ENCODE data around the gene GABRG3.
"Not testable (repeated sequence)": the region's sequence is repeated elsewhere in the genome, so short reads cannot be mapped to it uniquely, and the experiment has no call there.

Gene GABRG3

DNA sequence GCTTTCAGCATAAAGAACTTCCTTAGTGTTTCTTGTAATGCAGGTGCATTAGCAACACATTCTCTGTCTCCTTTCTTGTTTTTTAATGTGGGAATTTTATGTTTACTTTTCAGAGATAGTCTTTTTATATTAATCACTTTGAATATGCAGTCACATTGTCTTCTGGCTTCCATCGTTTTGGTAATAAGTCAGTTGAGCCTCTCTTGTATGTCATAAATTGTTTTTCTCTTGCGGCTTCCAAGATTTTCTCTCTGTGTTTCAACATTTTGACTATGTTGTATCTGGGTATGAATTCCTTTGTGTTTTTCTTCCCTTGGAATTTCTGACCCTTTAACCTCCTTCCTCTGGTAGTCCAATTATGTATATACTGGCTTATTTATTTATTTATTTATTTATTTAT, 25.3 kb downstream of the GABRG3 start:
- DNase-seq (ENCODE audit: low read depth) = no peak

DNA sequence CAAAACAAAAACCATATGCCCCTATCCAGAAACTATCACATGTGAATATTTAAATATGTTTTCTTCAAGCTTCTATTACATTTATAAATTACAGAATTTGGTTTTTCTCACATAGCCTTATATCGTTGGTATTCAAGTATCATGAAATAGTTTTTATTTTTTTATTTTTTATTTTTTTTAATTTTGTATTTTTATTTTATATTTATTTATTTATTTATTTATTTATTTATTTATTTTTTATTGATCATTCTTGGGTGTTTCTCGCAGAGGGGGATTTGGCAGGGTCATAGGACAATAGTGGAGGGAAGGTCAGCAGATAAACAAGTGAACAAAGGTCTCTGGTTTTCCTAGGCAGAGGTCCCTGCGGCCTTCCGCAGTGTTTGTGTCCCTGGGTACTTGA, 32.0 kb downstream of the GABRG3 start:
- DNase-seq (ENCODE audit: low read depth) = not testable (repeated sequence)

DNA sequence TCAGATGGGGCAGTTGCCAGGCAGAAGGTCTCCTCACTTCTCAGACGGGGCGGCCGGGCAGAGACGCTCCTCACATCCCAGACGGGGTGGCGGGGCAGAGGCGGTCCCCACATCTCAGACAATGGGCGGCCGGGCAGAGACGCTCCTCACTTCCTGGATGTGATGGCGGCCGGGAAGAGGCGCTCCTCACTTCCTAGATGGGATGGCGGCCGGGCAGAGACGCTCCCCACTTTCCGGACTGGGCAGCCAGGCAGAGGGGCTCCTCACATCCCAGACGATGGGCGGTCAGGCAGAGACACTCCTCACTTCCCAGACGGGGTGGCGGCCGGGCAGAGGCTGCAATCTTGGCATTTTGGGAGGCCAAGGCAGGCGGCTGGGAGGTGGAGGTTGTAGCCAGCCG, 33.2 kb downstream of the GABRG3 start:
- not testable (repeated sequence) for DNase-seq (ENCODE audit: low read depth)

DNA sequence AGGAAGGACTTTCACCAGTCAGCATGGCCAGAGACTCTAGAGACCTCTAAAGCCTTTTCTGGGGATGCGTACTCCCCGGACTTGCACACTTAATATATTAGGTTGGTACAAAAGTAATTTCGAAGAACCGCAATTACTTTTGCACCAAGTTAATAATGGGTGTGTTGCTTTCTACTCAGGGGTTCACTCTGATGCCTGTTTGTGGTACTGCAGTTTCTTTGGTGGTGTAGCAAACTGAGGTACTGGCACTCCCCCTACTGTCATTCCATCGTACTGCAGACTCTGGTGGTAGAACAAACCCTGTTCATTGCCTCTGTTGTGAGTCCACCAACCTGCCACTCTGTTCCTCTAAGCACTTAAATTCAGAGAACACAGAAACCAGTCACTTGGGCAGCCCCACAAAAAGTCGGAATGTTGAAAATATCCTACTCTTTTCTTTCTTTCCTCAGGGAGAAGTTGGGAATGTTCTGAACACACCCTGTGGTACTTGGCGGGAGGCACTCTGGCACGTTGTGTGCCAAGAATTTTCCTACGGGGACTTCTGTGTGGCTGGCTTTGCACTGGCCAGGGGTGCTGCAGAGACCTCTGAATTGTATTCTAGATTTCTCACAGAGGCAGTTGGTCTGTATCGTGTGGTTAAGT, 46.3 kb downstream of the GABRG3 start:
- DNase-seq (ENCODE audit: low read depth) = peak; percentile 34

DNA sequence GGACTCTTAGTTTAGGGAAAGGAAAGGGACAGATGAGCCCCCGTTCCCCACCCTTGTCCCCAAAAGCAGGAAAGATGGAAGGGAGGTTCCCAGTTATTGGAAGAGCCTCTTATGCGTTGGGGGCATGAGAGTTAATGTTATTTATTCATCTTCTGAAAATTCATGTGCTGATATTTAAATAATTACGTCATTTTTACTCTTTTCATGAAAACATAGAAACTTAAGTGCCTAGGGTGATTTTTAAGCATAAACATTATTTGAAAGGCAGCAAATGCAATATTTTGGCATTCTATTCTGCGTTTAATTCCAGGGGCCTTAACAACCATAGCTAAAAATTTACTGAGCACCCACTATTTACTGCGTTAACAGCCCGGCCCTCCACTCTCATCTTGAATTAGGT, 48.7 kb downstream of the GABRG3 start:
- no peak for DNase-seq (ENCODE audit: low read depth)

DNA sequence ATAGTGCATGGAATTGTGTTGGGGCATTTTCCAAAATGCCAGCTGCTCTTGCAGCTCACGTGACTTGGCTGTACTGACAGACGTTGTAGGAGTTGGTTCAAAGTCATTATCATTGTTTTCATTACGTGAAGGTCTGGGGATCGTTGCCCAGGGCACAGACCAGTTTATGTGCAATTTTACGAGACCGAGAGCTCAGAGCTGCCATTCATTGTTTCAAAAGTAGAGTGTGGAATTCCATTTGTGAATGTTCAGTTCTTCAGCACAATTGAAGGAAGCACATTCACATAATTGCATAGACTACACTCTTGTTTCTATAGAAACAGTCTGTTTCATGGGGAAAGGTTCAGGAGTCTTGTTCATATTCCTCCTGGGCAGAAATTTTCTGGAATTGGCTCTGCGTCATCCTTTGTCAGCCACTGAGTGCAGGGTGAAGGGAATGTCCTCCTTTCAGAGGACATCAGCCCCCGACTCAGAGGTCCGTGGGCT, 54.5 kb downstream of the GABRG3 start:
- DNase-seq (ENCODE audit: low read depth) = no peak

DNA sequence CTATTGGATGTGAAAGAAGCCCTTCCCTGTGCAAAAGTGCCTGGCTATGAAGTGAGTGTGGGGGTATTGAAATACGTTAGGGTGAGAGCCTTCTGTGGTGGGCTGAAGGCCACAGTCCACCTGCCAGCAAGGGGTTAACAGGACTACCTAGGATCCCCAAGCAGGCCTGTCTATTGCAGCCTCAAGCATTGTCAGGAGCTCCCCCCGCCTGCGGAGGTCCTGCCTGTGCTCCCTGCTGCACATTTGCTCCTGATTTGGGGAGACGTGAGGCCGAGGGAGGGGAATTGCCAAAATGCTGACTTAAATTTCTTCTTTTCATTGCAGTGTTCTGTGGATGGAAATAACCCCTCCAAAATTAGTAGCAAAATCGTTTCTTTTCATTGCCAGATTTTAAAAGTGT, 56.2 kb downstream of the GABRG3 start:
- DNase-seq (ENCODE audit: low read depth) = no peak

DNA sequence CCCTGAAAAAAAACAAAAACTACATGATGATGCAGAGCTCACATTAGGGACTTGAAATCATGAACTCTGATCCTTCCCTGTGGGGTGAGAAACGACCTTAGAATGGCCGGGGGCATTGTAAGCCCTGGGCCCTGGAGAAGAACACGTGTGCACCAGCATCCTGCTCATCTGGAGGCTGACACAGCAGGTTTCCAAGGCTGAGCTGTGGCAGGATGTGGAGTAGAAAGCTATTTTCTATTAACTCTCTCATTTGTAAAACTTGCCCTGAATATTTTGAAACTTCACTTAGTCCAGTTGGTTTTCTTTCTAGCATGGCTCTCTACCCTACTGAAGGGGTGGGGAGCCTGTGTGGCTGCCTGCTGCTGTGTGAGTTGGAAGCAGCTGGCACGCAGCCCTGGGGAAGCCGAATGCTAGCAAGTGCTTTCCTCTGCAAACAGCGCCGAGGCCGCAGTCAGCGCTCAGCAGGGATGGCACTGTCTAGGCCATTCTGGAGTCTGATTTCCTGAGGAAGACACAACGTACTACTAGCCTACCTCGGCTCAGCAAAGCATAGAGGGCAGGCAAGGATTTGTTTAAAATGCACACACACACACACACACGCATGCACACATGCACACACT, 58.0 kb downstream of the GABRG3 start:
- no peak for DNase-seq (ENCODE audit: low read depth)

DNA sequence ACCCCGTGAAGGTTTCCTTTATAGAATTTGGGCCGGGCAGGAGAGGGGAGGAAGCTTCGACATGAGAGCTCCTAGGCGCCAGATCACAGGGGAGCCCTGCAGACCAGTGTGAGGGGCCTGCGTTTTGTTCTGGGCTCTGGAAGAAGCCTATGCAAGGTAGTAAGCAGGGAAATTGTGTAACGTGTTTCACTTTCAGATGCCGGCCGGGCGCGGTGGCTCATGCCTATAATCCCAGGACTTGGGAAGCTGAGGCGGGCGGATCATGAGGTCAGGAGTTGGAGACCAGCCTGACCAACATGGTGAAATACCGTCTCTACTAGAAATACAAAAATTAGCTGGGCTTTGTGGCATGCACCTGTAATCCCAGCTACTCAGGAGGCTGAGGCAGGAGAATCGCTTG, 65.2 kb downstream of the GABRG3 start:
- no peak for DNase-seq (ENCODE audit: low read depth)

DNA sequence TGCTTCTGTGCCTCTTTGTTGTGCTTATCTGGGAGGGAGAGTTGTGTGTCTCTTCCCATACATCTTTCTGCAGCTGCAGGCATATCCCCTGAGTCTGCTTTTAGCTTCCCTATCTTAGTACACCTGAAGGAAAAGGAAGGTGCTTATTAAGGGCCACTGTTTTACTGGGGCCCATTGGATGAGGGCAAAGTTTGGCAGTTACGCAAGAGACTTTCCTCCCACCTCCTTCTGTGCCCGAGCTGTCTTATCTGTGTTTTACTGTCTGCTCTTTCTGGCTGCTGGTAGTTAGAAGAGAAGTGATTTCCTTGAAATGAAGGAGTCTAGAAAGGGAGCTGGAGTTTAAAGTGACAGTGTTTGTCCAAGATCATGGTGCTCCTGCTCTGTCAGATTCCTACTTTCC, 66.5 kb downstream of the GABRG3 start:
- no peak for DNase-seq (ENCODE audit: low read depth)

DNA sequence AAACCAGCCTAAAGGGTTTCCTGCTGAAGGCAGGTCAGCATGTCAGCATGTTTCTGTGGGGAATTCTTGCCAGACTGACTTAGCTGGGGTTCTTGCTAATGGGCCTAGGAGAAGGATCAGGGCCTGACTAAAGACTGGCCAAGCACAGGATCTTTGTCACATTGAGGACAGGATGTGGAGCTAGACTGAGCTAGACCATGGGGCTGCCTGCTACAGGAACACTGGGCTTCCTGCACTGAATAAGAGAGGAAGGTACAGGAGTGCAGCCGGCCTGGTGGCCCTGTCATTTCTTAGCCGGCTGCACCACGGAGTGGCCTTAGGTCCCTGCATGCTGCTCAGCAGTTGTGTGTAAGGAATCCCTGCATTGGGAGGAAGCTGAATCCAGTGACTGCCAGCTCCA, 68.2 kb downstream of the GABRG3 start:
- no peak for DNase-seq (ENCODE audit: low read depth)

DNA sequence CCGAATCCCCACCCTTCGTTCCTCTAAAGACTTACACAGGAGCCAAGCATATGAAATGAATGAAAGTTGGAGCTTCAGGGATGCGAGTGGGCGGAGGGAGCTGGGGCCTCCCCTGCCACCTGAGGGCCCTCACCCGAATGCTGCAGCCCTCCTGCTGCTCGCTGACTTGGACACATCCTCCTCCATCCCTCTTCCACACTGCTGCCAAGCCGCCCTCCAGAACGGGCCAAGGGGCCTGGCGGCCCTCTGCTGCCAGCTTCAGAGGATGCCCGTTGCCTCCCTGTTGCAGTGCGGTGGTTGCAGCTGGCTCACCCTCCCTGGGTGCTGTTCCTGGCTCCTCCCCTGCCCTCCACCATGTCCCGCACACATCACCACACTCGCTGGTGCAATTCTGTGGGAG, 71.2 kb downstream of the GABRG3 start:
- DNase-seq (ENCODE audit: low read depth) = no peak

DNA sequence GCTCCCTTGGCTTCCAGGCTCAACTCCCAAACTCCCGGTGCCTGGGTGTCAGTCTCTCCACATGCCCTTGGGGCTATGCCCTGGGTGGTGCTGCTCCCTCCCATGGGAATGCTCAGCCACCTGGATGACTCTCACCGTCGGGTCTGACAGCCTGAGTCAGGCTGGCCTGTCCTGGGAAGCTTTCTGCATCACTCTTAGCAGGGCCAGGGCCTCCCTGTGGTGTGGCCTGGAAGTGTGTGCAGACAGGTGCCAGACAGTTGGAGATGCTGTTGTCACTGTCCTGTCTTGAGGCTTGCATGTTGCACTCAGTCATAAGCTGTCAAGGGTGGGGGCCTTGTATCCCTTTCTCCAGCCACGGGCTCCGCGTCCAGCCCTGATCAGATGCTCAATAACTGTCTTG, 71.7 kb downstream of the GABRG3 start:
- DNase-seq (ENCODE audit: low read depth) = no peak

DNA sequence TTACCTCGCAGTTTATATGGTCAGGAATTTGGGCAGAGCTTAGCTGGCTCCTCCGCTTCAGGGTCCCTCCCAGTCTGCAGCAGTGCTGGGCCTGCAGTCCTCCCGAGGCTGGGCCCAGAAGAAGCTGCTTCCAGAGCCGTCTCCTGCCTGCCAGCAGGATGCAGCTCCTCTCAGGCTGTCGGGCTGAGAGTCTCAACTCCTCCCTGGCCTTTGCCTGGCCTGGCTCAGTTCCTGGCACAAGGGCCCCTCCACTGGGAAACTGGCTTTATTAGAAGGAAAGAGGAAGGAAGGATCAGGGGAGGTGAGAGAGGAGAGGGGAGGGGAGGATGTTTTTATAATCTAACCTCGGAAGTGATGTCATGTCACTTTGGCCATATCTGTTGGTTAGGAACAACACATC, 72.8 kb downstream of the GABRG3 start:
- DNase-seq (ENCODE audit: low read depth) = no peak

DNA sequence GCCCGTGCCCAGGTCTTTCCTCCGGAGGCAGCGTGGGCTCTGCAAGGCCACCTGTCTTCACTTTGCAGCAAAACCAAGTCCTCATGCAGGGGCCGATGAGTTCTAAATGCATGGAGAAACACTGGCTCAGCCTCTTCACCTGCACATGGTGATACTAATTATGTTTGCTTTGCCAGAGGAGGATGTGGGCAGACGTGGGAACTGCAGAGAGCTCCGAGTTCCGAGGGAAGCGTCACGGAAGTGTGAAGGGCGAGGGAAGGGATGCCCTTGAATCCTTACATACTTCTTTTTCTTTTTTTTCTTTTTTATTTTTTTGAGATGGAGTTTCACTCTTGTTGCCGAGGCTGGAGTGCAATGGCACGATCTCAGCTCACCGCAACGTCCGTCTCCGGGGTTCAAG, 74.8 kb downstream of the GABRG3 start:
- no peak for DNase-seq (ENCODE audit: low read depth)

DNA sequence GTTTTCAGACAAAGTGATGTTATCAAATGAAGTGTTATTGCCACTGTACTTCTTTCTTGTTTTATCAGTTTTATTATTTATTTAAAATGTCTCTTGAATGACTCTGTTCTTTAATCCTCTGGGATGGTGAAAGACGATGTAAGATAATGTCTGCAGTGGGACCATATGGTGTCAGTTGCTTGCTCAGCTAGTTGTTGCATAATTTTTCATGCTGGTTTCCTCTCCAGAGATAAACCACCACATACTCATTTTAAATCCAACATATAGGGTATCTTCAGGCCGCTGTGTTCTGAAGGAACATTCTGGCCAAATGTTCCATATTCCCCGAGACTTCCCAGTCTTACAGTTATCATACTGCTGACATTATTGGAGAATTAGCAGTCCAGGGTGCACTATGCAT, 75.9 kb downstream of the GABRG3 start:
- no peak for DNase-seq (ENCODE audit: low read depth)

DNA sequence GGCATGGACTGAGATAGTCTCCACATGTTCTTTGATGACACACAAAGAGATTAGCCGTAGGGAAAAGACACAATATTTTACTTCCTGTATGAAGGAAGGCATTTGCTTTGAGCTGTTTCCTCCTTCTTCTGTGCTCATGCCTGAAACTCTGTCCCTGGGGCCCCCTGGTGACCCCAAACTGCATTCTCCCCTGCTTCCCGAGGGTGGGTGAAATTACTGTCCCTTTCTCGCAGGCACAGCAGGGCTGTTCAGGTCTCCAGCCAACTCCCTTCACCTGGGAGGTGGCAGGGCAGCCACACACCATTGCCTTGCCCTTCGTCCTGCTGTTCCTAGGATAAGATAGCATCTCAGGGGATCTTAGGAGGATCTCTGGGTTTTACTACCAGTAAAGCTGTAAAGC, 79.2 kb downstream of the GABRG3 start:
- DNase-seq (ENCODE audit: low read depth) = no peak

DNA sequence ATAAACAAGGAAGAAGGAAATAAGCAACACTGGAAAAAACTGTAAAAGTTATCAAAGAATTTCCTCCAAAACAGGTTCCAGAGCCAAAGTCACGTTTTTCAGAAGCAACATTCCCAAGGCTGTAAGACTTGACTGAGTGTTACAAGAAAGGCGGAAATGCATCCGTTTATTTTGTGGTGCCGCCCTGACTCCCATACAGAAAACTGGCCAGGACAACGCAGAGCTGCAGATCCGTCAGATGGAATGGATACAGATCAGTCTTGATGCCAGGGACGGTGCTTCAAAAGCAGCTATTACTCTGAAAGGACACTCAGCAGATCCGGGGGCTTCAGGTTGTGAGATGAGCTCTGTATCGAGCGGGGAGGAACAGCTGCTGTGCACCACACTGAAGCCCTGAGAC, 83.4 kb downstream of the GABRG3 start:
- no peak for DNase-seq (ENCODE audit: low read depth)

DNA sequence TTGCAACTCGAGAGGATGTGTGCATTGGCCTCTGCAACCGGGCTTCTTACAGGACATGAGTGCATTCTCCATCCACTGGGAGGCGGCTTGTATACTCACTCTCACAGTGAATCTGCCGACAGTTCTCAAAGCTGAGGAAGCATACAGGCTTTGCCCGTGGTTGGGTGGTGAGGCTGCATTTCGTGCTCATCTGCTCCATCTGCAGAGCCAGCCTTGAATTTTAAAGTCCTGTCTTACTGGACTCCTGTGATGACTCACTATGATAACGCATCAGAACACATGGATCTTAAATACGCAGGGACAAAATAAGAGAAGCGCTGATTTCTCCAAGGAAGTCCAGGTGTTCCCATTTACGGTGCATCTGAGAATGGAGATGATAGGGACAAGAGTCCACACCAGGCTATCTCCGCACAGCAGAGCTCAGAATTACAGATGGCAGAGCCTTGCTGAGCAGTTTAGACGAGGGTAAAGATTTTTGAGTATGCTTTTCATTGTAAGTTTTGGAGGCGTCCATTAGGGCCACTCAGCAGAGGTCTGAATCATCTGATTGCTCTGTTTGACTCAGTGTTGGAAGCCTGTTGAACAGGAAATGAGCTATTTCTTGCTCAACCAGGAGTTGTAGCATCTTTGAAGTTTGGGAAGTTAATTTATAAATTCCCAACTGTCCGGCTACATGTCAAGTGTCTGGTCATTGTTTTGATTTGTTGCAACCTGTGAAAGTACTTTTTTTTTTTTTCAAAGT, 87.1 kb downstream of the GABRG3 start:
- DNase-seq (ENCODE audit: low read depth) = peak; percentile 1

DNA sequence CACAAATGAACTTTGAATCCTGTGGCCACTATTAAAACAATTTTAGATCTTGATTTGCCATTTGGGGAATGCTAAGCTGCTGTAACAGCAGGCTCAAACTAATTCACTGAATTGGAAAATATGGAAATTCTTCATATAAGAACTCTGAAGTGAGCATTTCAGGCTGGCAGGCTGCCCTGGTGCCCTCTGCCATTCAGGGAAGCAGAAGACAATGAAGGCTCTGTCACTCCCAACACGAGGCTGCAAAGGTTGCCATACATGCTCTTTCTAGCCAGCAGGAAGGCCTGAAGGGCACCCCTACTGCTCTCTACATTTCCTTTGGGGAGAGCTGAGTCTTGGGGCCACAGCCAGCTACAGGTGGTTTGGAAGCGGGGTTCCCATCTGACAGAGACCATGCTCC, 88.0 kb downstream of the GABRG3 start:
- DNase-seq (ENCODE audit: low read depth) = no peak

DNA sequence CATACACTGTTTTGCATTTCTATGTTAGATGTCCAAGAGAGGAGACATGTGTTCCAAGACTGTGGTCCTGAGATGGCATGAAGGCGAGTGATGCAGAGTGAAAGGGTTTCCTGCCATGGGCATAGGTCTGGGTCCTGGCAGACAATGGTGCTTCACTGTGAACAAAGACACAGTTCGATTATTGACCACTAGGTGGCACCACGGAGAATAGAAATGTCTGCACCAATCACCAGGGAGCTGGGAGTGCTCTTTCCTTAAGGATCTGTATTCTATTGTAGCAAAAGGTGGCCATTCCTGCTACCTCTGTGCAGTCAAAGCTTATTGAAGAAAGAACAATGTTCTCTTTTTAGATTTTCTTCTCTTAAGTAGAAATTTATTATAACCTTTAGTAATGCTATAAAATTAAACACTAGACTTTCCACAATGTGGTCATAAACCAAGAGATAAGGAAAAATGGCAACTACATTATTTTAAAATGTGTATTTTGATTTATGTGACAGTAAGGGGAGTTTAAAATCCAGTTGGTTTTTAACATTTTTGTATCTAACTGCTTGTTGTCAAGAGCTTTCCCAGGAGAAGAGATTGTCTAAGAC, 88.7 kb downstream of the GABRG3 start:
- peak; percentile 21 for DNase-seq (ENCODE audit: low read depth)

DNA sequence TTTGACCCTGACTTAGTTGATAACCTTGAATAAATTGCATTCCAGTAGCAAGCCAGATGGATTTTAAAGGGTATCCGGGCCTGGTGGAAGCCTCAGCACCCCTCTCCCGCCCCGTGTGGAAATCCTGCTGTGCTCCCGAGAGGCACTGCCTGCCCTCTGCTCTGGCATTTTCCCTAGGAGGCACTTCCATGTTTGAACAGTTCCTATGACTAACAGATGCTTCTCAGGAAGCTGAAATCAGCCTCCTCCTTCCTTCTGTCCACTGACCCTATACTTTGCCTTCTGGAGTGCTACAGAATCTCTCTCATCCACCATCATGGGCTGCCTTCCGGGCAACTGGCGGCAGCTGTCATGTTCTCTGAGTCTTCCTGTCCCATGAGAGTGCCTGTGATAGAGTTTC, 90.8 kb downstream of the GABRG3 start:
- DNase-seq (ENCODE audit: low read depth) = no peak

DNA sequence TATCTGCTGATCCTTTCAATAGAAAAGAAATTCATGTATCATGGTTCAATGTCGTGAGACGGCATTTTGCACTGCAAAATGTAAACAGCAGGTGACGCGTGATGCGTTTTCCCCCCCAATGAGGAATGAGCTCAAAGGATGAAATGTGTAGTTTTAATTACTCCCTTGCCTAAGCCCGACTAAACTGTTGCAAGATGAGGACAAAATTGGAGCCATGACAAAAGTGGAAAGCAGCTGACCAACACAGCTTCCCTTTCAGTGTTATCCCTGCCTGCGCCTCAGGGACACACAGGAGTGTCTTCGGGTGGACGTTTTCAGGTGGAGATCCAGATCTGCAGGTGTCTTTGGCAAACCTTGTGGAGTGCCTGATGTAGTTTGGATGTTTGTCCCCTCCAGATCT, 92.0 kb downstream of the GABRG3 start:
- no peak for DNase-seq (ENCODE audit: low read depth)

Measured in iris pigment epithelial cell (primary cell).